HG03103 (cell line): ENCODE data around the gene GPBP1.
"Not testable (repeated sequence)": the region's sequence is repeated elsewhere in the genome, so short reads cannot be mapped to it uniquely, and the experiment has no call there.

Experiments
- ATAC-seq: cut with Tn5 transposase; IDR thresholded peaks from one replicate; pipeline ENCODE4 v1.9.1; 2021; ENCODE audit warnings: low read depth; ENCODE audit not compliant: unreplicated experiment

The GPBP1 gene

DNA sequence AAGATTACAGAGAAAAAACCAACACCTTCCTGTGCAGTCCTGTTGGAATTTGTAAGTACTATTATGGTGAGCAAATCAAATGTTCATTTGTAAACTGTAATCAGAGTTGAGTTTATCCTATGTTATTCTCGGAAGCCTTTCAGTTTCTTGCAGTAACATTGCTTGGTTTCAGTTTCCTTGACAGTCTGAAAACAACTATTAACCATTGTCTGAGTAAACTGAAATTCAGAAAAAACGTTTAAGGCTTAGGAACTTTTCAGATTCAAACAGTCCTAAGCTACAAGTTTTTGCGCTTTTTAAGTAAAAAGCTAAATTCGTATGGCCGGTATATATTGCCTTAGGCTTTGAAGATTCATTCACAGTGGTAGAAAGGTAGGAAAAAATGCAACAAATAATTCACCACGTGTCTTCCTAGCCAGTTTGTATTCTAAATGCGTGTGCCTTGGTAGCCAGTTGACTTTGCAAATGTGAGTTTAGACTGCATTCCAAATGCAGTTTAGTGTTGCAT lies 2.5 kb downstream of the GPBP1 start:
- ATAC-seq = no peak

DNA sequence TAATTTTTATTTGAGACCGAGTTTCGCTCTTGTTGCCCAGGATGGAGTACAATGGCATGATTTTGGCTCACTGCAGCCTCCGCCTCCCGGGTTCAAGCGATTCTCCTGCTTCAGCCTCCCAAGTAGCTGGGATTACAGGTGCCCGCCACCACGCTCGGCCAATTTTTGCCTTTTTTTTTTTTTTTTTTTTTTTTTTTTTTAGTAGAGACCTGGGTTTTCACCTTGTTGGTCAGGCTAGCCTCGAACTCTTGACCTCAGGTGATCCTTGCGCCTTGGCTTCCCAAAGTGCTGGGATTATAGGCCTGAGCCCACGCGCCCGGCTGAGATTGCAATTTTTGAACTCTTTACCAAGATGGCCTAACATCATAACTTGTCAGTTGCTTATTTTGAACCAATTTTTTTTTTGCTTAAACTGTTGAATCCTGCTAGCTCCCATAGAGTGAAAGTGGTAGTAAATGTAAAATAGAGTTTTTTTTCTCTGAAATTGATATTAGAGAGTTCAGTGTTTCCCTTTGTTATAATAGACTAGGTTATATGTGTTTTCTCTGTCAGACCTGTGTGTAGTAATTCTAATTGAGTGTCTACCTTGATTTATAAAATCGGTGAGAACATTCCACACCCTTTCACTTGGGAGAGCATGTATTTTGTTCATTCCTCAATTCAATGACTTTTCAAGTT lies 3.8 kb downstream of the GPBP1 start:
- no peak for ATAC-seq

DNA sequence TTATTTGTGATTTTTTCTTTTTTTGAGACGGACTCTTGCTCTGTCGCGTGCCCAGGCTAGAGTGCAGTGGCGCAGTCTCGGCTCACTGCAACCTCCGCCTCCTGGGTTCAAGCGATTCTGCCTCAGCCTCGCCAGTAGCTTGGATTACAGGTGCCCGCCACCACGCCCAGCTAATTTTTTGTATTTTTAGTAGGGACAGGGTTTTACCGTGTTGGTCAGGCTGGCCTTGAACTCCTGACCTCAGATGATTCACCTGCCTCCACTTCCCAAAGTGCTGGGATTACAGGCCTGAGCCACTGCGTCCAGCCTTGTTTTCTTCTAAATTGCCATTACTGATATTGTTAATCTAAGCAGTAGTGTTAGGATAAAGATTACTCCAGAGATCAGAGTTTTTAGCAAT lies 4.4 kb downstream of the GPBP1 start:
- not testable (repeated sequence) for ATAC-seq

- ATAC-seq = no peak
Observed at GRCh38 chr5:57179262-57180200, 5.7 kb downstream of the GPBP1 start.

DNA sequence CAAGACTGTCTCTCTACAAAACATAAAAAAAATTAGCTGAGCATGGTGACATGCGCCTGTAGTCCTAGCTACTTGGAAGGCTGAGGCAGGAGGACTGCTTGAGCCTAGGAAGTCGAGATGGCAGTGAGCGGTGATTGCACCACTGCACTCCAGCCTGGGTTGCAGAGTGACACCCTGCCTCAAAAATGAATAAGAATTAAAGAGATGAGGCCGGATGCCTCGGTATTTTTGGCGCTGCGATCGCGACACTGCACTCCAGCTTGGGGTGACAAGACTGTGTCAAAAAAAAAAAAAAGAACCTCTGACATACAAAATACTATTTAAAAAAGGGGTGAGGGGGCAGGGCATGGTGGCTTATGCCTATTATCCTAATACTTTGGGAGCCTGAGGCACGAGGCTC lies 7.3 kb downstream of the GPBP1 start:
- no peak for ATAC-seq

GRCh38 chr5:57184322-57184721 lies 10.5 kb downstream of the GPBP1 start:
- ATAC-seq = no peak

GRCh38 chr5:57185313-57185712 lies 11.5 kb downstream of the GPBP1 start:
- no peak for ATAC-seq

DNA sequence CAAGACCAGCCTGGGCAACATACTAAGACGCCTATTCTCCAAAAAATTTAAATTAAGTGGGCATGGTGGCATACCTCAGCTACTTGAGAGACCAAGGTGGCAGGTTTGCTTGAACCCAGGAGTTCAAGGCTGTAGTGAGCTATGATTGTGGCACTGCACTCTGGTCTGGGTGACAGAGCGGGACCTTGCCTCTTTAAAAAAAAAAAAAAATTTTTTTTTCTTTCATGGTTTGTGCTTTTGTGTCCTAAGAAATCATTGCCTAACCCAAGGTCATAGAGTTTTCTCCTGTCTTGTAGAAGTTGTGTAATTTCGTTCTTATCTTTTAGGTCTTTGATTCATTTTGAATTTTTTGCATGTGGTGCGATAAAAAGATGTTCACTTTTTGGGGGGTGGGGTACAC lies 12.3 kb downstream of the GPBP1 start:
- ATAC-seq = no peak

DNA sequence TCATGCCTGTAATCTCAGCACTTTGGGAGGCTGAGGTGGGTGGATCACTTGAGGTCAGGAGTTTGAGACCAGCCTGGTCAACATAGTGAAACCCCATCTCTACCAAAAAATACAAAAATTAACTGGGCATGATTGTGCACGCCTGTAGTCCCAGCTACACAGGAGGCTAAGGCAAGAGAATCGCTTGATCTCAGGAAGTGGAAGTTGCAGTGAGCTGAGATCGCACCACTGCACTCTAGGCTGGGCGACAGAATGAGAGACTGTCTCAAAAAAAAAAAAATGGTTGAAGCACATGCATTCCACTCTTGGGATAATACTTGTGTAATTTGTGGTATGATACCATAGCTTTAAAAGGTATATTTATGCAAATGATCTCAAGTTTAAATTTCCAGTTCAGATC lies 14.1 kb downstream of the GPBP1 start:
- ATAC-seq = not testable (repeated sequence)

DNA sequence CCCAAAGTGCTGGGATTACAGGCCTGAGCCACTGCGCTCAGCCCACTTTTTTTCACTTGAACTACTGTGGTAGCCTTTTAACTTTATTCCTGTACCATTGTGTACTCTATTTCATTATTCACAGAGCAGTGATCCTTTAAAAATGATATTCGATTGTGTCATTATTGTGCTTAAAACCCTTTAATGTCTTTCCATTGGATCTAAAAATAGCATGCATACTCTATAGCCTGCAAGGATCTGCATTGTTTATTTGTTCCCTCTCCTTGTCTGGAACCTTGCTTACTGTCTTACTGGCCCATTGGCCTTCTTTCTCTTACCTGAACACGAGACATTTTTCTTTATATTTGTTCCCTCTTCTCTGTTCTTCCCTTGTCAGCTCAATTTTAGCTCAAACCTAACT lies 15.7 kb downstream of the GPBP1 start:
- no peak for ATAC-seq

DNA sequence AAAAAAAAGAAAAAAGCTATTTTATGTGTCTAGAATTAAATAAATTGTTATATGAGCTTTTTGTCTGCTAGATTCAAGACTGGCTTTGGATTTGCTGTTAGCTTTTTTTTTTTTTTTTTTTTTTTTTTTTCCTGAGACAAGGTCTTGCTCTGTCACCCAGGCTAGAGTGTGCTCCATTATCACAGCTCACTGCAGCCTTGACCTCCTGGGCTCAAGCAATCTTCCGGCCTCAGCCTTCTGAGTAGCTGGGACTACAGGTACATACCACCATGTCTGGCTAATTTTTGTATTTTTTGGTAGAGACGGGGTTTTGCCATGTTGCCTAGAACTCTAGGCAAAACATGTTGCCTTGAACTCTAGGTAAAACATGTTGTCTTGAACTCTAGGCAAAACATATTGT lies 16.7 kb downstream of the GPBP1 start:
- ATAC-seq = no peak

DNA sequence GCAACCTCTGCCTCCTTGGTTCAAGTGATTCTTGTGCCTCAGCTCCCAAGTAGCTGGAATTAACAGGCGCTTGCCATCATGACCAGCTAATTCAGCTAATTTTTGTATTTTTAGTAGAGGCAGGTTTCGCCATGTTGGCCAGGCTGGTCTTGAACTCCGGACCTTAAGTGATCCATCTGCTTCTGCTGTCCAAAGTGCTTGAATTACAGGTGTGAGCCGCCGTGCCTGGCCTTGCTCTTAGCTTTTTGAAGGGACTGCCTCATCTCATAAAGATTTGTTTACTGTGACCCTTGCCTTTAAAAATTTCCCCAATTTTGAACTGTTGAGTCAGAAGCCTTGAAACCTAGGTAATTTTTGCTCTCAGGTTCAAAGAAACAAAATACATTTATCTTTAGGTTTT lies 17.3 kb downstream of the GPBP1 start:
- no peak for ATAC-seq

GRCh38 chr5:57191986-57192385 lies 18.1 kb downstream of the GPBP1 start:
- no peak for ATAC-seq

DNA sequence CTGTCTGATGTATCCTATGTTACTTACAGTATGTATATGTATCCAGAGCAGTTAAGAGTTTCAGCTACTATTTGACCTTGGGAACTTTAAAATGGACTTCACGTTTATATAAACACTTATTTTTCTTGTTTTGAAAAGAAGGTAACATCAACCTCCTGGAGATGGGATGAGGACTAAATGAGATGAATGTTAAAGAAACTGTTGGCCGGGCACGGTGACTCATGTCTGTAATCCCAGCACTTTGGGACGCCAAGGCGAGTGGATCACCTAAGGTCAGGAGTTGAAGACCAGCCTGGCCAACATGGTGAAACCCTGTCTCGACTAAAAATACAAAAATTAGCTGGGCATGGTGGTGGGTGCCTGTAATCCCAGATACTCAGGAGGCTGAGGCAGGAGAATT lies 19.0 kb downstream of the GPBP1 start:
- ATAC-seq = not testable (repeated sequence)

DNA sequence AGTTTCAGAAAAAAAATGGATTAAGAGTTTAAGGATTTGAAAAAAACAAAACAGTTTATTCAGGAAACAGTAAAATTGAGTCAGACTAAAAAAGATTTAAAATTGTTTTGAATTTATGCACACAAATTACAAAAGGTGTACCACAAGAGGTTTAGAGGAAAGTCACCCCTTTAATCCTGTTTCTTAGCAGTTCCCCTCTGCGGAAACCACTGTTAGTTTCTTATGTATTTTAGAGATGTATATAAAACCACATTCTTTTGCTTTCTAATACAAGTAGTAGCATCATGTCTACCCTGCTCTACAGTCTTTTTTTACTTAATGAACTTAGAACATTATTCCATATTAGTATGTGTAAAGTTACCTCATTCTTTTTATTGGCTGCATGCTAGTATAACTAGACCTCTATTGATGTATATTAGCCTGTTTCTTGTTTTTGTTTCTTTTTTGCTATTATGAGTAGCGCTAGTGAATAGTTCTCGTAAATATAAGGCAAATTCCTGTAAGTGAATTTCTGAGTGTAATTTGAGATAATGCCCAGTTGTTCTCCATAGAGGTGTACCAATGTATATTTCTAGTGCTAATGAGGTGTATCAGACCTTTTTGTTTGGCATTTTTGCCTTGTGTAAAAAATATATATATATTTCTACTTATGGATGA lies 20.0 kb downstream of the GPBP1 start:
- no peak for ATAC-seq

DNA sequence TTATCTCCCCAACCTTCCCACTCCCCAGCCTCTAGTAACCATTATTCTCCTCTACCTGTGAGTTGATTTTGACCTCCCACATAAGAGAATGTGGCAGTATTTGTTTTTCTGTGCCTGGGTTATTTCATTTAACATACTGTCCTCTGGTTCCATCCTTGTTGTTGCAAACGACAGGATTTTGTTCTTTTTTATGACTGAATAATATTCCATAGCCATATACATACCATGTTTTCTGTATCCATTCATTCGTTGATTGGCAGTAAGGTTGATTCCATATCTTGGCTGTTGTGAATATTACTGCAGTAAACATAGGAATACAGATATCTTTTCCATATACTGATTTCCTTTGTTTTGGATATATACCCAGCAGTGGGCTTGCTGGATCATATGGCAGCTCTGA lies 20.8 kb downstream of the GPBP1 start:
- ATAC-seq = no peak

GRCh38 chr5:57195060-57195459 lies 21.2 kb downstream of the GPBP1 start:
- no peak for ATAC-seq

DNA sequence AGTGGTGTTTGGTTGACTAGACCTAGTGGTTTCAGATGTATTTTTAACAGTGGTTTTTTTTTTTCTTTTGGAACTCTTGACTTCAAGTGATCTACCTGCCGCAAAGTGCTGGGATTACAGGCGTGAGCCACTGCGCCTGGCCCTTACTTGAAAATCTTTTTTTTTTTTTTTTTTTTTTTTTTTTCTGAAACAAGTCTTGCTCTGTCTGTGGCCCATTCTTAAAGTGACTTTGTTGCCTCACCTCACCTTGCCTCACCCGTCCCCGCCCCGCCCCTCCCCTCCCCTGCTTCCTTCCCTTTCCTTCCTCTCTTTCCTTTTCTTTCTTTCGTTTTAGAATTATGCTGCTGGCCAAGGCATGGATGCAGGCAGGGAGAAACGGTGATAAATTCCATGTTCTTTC lies 26.0 kb downstream of the GPBP1 start:
- ATAC-seq = no peak

DNA sequence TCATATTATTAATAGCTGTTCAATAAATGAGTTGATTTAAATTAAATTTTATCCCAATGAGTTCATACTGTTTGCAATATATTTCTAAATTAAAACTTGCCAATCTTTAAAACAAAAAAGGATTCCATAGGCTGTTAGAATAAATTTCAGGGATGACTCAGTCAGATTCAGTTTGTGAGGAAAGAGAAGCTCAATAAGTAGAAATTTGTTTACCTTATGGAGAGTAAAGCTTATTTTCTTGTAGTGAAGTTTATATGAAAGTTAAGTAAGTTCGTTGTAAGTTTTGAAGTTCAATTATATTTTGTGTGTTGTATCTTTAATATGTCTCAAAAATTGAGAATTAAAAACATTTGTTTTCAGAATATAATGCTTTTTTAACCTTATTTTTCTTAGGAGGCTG lies 29.0 kb downstream of the GPBP1 start:
- ATAC-seq = no peak

DNA sequence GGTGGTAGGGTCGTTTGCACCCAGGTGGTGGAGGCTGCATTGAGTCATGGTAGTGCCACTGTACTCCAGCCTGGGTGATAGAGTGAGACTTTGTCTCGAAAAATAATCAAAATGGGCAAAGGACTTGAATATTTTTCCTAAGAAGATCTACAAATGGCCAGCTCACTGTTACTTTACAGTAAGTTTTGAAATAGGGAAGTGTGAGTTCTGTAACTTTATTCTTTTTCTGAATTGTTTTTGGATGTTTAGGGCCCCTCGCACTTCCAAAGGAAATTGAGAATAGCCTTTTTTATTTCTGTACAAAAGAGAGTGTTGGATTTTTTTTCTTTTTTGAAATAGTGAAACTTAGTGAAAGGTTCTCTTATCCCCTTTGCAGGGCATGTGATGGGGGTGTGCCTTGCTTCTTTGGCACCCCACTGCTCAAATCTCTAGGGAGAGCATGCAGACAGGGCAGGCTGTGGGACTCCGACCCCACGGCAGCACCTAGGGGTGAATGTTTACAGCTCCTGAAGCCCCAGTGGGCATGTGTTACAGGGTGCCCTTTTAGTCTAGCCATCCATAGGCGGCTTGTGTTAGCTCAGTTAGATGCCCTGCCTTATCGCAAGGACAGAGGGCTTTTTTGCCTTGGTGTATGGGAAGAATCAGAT lies 33.3 kb downstream of the GPBP1 start:
- no peak for ATAC-seq

GRCh38 chr5:57207681-57208080 lies 33.8 kb downstream of the GPBP1 start:
- no peak for ATAC-seq
